Activated CD4-positive, alpha-beta T cell treated with anti-CD3 and anti-CD28 coated beads, Interleukin-2, Interleukin-4, amounts not matched to agents 100 ng/mL and 50 ng/mL, durations not matched to agents 16 hours and 8 hours (primary cell): ENCODE measurements around the gene GPR153.
A peak's percentile ranks its signal among the peaks of the same experiment; 100 is the strongest.

Source experiments
- DNase-seq: peaks from one replicate; pipeline ENCODE4 v3.0.0-alpha.2; 2020; ENCODE audit warnings: low spot score

The GPR153 gene

GRCh38 chr1:6199298-6200187 is 61.4 kb downstream of the GPR153 start, which contains the start of gene RPL22:
Gene RPL22, minus strand, starts transcription at chr1:6199595. Its CDS starts 22 bp downstream, at chr1:6199573.
- peak; percentile 99 for DNase-seq

- DNase-seq, result no peak
Observed at GRCh38 chr1:6198646-6199297, 62.1 kb downstream of the GPR153 start.

- no peak for DNase-seq
Observed at GRCh38 chr1:6197746-6198427, 63.0 kb downstream of the GPR153 start.
